NCI-H345 (cell line): ENCODE data around the gene SAMD5.

Experiments
- DNase-seq: peaks from one replicate; lab custom pipeline; 2025; lab: John Stamatoyannopoulos, UW

The SAMD5 gene

DNA sequence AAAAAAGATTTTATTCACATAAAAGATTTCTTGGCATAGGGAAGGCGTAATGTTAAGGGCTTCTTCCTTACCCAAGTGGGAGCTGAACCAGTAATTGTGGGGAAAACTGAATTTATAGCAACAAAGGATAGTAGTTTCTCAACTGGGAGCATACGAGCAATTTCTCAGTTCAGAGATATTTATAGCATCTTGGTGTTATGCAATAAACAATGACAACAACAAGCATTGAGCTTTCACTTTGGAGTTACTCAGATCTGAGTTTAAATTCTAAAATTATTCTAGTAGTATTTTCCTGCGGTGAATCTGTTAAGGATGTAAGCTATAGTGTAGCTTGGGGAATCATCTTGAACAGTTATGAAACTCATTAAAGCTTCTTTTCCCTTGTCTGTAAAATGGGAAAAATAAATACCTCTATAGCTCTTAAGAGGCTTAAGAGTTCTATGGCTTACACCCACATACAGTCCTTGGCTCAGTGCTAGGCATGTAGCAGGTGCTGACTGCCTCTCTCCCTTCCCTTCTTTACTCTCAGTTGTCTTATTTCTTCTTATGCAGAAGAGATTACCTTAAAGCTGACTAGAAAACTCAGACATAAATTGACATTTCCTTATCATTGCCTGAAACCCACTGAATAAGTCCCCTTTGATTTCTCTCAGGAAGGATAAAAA lies 58.8 kb downstream of the SAMD5 start:
- DNase-seq = no peak

DNA sequence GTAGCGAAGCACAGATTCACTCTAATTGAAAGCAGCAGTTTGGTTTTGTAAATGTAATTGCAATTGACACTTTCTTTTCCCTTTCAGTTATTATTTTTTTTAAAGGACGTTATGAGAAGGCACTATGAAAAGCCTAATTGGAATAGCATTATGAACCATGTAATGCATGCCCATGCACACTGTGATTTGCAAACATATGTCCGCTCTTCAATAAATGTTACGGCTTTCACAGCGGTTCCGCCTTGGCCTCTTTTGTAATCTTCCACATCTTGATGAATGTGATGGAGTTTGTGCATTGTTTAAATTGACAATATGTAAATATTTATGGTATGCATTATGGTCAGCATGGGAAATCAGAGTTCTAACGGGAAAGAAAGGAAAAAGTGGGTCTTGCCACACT lies 61.3 kb downstream of the SAMD5 start:
- no peak for DNase-seq

DNA sequence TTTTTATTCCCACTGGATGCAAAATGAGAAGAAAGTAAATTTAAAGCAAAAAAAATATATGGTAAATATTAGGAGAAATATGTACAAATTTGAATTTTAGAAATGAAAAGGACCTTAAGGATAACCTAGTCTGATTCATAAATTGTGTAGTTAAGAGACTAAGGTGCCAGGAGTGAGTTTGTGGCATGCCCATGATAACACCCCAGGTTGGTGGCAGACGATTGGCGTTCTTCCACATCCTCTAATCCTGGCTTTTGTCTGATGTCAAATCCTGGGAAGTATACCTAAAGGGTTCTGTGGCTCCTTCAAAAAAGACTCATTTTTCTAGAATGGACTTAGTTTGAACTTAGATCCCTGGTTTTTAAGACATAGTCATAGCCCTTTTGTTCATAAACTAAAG lies 62.2 kb downstream of the SAMD5 start:
- DNase-seq = no peak

DNA sequence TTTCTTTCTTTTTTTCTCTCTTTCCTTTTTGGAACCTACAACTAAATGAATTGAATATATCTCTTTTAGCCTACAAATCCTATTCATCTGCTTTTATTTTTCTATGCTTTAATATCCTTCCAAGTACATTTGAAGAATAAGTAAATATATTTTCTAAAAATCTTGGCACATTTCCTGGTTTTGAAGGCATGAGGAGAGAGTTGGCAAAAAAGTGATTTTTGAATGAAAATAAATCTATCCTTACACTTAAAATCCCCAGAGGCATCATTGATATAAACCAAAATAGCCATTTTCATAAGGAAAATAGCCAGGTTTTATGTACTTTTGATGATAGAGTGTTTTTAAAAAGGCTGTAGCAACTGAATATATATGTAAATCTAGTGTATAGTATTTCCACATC lies 69.0 kb downstream of the SAMD5 start:
- DNase-seq = no peak

DNA sequence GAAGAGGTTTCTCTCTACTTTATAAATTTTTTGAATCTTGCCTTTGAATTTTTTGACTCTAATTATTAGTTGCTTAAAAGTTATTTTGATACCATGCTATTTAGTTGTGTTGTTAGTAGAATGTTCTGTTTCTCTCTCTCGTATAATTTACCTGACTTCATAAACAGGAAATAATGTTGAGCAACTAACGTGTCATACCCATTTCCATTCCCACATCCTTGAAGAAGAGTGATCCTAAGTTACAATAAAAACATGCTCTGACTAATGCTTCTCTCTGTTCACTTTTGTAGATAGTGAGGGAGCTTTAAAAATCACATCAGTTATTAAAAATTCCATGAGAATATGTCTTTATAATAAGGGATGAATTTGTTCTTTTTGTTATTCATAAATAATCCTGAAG lies 69.7 kb downstream of the SAMD5 start:
- DNase-seq = no peak

DNA sequence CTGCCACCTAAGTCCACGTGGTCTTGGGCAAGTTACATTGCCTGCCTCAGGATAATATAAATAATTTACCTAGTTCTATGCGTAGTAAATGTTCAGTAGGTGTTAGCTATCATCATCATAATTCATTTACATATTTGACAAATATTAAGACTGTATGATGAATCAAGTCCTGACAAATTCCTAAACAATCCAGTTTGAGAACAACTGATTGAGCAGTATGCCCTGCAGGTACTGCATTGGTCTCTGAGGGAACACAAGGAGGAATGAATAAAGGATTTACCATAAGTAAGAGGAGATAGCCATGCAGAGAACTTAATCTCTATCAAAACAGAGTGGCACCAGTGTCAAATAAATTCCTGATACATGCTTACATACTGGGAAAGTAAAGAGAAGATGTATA lies 70.4 kb downstream of the SAMD5 start:
- no peak for DNase-seq

DNA sequence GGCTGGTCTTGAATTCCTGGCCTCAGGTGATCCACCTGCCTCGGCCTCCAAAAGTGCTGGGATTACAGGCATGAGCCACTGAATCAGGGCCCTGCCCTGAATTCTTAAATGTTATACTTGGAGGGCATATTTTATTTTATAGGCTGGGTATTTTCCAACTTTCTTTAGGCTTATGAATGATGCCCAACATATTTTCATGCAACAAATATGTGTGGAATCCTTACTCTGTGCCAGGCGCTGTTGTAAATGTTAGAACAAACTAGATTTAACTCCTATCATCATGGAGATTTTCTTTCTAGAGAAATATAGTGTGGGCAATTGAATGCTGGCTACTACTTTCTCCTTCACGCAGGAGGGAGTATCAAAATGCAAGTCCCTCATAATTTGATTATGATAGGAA lies 71.2 kb downstream of the SAMD5 start:
- no peak for DNase-seq

DNA sequence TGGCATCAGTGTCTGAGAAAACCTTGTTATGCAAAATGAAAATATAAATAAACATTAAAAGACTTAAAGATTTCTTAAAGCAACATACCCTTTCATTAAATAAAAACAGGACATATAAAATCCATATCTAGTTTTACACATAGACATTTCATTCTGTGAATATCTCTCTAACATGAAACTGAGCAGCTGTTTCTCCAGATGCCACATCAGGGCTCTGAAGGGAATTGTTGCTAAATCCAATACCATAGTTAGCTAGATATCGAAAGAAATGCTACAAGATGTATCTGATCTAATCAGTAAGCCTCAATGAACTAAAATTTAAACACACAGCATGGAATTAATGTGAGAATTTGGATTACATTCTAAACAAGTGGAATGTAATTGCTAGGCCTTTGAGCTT lies 74.5 kb downstream of the SAMD5 start:
- DNase-seq = no peak

DNA sequence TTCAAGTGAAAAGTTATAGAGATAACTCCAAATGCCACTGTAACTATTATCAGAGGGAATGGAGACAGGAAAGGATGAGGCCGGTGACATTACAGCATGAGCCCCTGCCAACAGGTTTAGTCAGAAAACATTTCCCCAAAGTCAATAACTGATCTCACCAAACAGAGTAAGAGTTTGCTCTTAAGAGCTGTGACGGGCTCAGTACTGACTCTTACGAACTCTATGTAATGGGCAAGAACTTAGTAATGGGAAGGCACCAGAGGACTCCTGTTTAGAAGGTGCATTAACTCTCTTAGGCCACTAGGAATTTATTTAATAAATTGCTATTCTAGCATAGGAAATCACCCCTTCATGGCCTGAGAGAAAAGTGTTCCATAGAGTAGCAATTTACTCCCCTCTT lies 76.8 kb downstream of the SAMD5 start:
- no peak for DNase-seq

DNA sequence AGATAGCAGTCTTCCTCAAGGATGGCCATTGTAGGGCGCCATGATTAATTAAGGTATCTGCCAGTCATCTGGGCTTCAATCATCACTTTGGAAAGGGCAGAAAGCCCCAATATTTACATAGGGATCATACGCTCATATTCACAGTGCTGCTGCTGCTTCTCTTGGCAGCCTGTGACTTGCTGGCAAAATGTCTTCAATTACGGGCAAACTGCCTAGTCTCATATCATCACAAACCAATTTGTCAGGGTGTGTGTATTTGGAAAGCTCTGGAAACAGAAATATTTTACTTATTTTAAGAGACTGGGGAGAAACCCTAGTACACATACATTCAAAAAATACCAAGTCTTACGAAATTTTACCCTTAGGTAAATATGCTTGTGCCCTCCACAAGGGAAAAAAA lies 77.6 kb downstream of the SAMD5 start:
- DNase-seq = no peak

DNA sequence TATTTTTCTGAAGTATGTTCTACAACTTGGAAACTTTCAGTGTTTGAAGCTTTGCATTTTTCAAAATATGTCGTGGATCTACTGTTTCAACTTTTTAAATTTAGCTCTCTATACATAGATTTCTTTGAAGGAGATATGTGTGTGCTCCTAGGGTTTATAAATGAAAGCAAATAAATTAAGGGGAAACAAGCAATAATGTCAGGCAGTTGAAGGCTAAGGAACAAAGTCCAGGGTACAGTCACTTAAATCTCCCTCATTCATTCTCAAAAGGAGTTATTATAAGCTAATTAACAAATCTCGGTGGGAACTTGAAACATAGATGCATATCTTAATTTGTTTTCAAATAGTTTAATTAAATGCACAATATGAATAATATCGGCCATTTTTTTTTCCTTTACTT lies 79.4 kb downstream of the SAMD5 start:
- DNase-seq = no peak

DNA sequence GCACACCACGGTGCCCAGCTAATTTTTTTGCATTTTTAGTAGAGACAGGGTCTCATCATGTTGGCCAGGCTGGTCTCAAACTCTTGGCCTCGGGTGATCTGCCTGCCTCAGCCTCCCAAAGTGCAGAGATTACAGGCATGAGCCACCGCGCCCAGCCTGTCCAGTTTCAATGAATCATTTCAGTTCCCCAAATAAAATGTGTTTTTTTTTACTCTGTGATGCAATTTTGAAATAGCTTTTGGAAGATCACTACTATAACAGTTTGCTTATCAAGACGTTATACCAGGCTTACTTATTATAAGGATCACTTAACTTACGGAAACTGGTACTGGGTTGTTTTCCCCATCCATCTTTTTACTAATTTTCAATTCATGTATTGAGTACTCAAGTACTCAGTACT lies 80.0 kb downstream of the SAMD5 start:
- DNase-seq = no peak

DNA sequence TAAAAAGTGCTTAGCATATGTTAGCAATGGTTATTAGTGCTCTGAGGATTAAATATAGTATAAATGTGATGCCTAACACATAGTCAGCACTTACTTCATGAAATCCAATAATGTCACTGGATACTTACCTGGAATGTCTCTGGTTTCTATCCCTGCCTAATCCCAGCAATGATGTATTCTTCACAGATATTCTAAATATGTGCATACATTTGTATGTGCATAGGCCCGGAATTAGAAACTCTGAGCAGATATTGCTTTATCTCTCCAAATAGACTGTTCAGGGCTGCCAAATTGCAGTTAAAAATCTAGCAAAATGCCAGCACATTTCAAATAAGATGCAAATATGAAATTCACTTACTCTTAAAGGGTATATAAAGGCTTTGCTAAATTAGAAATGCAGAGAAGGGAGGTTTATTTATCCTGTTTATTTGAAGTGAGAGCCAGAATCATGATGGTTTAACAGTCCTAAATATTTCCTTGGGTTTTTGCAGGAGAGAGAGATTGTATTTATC lies 81.3 kb downstream of the SAMD5 start:
- no peak for DNase-seq

DNA sequence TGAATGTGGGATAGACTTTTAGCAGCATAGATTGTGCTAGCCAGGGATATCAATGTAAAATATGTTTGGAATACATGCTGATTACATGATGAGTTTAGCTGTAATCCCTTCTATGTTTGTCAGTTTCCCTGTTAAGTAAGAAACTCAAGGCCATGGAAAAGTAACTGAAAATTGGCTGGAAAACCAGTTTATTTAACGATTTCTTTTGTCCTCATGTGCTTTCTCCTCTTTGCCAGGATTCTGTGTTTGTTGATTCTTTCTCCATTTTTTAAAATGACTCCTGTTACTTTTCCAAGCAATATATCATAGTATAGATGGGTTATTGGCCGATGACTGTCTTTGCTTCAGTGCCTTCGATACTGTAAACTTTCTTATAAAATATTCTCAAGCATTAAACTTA lies 87.5 kb downstream of the SAMD5 start:
- no peak for DNase-seq

DNA sequence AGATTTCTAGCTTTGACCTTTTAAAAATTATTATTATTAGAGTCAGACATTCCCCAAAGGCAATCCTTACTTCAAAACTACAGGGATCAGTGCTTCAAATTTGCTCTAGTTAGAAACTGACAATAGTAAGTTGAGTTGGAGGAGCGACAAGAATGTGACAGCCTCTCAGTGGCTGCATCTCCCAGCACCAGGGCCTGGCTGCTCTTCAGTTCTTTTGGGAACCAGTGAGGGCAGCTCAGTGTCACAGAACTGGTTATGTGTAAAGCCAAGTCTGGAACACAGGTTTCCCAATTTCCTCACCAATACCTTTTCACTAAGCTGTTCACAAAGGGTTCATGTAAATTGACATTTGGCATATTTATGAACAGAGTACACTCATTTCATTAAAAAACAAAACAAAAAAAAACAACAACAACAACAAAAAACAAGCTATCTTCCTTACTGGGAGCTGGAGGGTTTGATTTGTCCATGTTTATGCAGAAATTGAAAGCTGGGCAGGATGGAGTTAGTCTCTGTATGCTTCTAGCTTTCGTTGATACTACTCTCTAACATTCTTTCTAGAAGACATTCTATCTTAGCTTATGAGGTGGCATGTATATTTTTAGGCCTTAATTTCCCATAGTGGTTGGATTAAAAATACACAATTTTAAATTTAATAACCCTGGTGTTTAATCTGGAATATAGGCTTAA lies 95.0 kb downstream of the SAMD5 start:
- DNase-seq = no peak

DNA sequence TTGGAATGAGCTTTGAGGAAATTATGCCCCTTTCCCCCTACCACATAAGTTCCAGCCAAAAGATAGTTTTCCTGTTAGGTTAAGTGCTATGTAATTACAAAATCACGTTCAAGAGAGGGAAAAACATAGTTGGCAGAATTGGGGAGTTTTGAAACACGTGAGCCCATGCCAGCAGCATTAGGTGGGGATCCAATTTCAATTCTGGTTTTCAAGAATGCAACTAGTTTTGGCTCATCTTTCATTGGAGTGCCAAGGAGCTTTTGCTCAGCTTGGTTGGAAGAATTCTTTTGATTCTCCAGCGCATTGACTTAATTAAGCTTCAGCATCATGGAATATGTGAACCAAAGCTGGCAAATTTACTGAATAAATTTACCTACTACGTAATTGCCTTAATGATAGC lies 95.9 kb downstream of the SAMD5 start:
- DNase-seq = no peak

DNA sequence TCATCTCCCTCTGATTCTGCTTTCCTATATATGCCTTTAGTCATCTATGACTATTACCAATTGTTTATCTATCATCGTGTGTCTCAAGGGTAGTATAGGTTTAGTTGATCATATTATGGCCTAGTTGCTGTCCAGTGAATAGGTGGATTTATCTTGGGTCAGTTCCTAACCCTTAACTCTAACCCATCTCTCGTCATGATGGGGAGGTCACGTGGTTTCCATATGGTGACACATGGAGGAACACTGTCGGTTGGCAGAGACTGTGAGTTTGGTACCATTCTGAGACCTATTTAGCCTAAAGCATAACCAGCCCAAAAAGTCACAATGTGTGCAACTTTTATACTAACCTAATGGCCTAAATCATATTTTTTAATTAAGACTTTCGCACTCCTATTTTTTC lies 103.5 kb downstream of the SAMD5 start:
- DNase-seq = no peak

DNA sequence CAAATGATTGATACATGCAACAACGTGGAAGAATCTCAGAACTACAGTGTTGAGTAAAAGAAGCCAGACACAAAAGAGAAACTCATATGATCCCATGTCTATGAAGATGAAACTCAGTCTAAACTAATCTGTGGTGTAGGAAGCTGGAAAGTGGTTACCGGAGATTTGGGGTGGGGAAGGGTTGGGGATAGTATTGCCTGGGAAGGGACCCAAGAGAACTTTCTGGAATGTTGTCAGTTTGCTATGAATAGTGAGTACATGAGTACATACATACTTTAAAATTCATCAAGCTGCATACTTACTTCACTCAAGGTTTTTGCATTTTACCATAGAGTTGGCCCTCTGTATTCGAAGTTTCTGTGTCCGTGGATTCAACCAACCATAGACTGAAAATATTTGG lies 106.0 kb downstream of the SAMD5 start:
- DNase-seq = no peak

DNA sequence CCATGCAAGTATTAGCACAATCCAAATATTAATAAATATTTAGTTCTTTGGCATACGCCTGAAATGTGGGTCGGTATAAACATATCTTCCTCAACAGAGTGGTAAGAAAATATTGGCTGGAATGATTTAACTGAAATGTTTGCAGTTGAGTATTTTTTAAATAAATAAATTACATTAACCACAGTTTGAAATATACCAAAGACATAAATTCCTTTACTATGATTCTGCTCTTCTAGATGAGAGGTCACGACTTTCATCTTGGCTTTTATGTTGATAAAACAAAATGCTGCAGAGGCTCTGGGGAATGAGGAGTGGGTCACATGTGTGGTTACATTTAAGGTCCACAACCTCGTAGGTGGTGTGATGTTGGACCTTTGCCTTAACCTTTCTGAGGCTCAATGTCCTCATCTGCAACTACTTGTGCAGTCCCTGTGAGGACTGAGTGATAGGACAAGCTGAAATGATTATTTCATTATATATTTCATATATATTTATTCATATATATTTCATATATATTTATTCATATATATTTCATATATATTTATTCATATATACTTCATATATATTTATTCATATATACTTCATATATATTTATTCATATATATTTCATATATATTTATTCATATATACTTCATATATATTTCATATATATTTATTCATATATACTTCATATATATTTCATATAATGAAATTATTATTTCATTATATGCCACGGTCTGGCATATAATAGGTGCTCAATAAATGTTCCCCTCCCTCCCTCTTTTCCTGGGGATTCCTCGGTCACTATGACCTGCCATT lies 107.4 kb downstream of the SAMD5 start:
- no peak for DNase-seq

DNA sequence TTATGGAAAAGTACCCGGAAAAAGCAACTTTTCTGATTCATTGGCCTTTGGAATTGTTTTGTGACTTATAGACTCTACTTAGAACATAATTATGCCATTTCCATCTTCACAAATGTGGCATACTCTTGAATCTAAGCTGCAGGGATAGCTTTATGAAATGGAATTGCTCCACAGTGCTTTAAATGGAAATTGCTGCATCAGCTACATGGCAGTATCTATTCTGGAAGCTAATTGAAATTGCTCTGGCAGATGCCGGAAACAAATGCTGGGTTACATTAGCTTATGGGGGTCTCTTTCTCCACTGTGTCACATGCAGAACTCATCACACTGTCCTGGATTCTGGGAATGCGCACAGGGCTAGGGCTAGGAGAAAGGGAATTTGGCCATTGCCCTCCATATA lies 108.9 kb downstream of the SAMD5 start:
- DNase-seq = no peak

DNA sequence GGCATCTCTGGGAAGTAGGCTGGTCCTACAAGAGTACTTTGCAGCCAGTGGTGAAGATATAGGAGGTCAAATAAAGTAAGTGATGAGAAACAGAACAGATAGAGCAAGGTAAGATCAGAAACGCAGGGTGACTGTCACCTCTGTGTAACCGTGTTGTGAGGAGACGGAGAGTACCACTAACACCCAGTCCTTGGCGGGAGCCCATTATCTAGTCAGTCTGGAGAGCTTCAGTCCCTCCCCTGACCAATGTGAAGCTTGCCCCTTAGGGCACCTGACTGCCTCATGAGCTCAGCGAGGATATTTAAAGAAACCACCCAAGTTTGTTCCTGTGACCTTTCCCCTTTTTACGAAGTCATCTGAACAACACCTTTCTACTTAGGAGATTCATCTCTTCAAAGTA lies 110.0 kb downstream of the SAMD5 start:
- DNase-seq = no peak

DNA sequence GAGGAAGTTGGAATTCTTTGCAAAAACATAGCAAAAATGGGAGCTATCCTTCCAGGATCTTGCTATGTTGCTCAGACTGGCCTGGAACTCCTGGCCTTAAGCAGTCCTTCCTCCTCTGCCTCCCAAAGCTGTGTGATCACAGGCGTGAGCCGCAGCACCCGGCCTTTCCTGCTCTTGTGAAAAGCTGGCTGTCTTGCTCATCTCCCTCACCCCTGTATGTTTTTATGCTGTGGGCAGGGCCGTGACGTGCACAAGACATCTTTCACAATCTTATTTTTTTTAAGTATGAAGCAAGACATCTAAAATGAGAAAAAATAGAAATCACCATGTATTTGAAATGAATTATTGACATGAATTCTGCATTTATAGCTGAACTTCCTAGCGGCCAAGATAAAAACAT lies 110.4 kb downstream of the SAMD5 start:
- DNase-seq = no peak
